HCEC 1CT (cell line): Measurements from ENCODE around the gene AP2A1.
"Not testable (repeated sequence)": the region's sequence is repeated elsewhere in the genome, so short reads cannot be mapped to it uniquely, and the experiment has no call there.

Source experiments
- DNase-seq: peaks from one replicate; pipeline ENCODE4 v3.0.0-alpha.2; 2017

Gene AP2A1

GRCh38 chr19:49766930-49767299, at the start of gene AP2A1:
Gene AP2A1, plus strand, starts transcription at chr19:49767001. Its CDS starts 133 bp downstream, at chr19:49767134.
- DNase-seq: no peak

- DNase-seq: no peak
Measured at GRCh38 chr19:49718511-49718910, 48.3 kb upstream of the AP2A1 start.

DNA sequence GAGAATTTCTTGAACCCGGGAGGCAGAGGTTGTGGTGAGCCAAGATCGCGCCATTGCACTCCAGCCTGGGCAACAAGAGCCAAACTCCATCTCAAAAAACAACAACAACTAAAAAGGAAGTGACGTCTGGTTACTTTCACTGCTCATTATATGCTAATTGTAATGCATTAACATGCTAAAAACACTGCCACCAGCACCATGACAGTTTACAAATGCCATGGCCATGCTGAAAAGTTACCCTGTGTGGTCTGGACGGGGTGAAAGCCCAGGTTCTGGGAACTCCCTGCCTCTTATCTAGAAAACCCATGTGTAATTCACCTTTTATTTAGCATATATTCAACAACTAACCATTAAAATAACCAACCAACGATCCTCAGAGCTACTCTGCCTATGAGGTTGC, 47.8 kb upstream of the AP2A1 start:
- no peak for DNase-seq

- DNase-seq: not testable (repeated sequence)
Measured at GRCh38 chr19:49719420-49719819, 47.4 kb upstream of the AP2A1 start.

- no peak for DNase-seq
Measured at GRCh38 chr19:49727217-49728030, 39.4 kb upstream of the AP2A1 start.

DNA sequence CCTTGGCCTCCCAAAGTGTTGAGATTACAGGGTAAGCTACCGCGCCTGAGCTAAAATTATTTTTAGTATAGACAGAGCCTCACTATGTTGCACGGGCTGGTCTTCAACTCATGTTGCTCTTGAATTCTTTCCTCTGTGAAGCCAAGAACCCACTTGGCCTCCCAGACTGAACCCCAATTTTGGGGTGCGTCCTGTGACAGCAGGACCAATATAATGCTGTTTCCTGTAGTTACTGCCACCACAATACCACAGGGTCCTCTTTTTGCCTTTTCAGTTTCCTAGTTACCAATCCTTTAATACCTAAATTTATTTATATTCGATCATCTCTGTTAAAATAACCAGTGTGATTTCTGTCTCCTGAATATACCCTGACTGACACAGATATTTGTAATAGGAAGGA, 36.6 kb upstream of the AP2A1 start:
- no peak for DNase-seq

DNA sequence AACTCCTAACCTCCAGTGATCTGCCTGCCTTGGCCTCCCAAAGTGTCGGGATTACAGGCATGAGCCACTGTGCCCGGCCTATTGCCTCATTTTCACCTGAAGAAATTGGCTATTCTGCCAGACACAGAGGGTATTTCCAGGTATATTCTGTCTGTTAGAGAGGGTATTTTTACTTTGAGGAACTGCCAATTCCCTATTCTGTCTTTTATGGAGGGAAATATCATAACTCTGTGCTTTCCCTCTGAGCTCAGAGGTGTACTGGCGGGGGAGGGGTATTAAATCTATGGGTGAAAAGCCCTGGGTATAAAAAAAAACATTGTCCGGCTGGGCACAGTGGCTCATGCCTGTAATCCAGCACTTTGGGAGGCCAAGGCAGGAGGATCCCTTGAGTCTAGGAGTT, 28.5 kb upstream of the AP2A1 start:
- no peak for DNase-seq

- no peak for DNase-seq
Measured at GRCh38 chr19:49739098-49739497, 27.7 kb upstream of the AP2A1 start.

GRCh38 chr19:49739933-49740332, 26.9 kb upstream of the AP2A1 start:
- no peak for DNase-seq

- peak; percentile 46 for DNase-seq
Measured at GRCh38 chr19:49741210-49741844, 25.5 kb upstream of the AP2A1 start.

GRCh38 chr19:49744946-49745381, 21.8 kb upstream of the AP2A1 start:
- DNase-seq: no peak

- no peak for DNase-seq
Measured at GRCh38 chr19:49746206-49746958, 20.4 kb upstream of the AP2A1 start.

- no peak for DNase-seq
Measured at GRCh38 chr19:49749055-49749716, 17.6 kb upstream of the AP2A1 start.

DNA sequence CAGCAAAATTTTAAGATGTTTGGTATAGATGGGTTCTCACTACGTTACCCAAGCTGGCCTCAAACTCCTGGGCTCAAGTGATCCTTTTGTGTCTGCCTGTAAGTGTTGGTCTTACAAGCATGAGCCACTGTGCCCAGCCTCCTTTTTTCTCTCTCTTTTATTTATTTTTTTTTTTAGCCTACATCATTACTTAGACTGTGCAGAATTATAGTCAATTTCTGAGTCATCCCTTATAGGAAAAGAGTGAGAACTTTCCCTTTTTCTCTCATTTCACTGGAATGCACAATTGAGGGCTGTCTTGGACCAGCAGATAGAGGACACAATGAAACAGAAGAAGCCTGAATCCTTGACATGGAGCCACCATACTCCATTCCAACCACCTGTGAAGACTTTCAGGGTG, 17.0 kb upstream of the AP2A1 start:
- DNase-seq: peak; percentile 15

DNA sequence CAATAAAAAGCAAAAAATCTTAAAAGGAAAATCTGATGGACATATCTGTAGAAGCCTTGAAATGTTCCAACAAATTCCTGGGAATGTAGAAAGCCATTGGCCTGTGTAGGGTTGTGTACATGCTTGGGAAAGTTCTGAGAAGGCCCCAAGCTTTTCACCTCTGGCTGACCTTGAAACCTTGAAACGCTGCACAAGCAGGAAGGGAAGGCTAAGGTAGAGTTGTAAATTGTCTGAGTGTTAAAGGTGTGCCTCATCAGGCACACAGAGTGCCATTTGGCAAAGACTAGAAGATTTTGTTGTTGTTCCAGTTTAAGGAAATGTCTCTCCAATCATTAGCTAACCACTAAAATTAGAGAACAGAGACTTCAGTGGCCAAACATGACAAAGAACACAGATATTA, 14.1 kb upstream of the AP2A1 start:
- DNase-seq: no peak

DNA sequence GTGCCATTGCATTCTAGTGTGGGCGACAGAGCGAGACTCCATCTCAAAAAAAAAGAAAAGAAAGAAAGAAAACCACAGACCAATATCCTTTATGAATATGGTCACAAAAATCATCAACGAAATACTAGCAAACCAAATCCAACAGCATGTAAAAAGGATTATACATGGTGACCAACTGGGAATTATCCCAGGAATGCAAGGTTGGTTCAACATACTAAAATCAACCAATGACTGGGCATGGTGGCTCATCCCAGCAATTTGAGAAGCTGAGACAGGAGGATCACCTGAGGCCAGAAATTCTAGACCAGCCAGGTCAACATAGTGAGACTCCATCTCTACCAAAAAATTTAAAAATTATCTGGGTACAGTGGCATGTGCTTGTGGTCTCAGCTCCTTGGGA, 10.8 kb upstream of the AP2A1 start:
- DNase-seq: no peak

GRCh38 chr19:49758292-49758691, 8.5 kb upstream of the AP2A1 start:
- DNase-seq: peak; percentile 15

- no peak for DNase-seq
Measured at GRCh38 chr19:49761249-49761624, 5.6 kb upstream of the AP2A1 start.

DNA sequence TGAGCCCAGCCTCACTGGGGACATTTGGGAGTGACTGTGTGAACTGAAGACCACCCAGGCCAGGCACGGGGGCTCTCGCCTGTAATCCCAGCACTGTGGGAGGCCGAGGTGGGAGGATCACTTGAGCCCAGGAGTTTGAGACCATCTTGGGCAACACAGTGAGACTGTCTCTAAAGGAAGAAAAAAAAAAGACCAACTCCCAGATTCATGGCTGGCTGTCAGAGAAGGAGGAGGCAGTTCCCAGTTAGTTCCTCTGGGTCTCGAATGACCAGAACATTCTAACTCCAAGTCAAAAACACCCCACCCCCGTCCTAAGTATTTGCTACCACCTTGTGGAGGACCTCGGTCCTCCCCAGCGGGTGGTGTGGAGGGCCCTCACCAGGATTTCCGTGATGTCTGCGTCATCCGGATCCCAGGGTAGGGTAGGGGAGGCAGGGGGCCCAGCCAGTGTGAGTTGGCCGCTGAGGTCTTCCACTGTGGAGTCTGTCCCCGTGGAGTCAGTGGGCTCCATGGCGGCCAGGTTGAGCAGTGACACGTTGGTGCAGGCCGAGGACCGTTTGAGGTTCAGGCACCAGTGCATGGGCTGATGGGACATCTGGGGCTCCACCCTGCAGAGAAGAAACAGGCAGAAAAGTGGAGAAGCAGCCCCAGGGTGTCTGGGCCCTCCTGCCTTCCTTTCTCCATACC, 5.0 kb upstream of the AP2A1 start:
- no peak for DNase-seq

DNA sequence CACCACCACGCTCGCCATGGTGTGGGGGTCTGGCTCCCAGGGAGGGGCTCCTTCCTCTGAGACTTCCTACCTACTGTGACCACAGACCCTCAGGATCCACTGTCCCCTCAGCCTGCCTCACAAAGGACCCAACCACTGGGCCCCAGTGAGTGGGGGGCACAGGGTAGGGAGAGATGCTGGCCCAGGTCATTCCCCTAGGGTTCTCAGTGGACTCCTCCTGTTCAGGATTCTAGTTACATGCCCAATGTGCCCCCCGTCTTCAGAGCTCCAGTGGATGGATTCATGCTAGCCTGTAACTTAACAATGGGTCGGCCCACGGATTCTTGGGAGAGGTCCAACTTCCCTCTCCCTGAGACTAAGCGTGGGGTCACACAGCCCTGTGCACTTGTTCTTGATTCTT, 3.6 kb upstream of the AP2A1 start, which contains the start of gene TSKS:
TSKS (minus strand) TSS at position 77 of the 400 bp plus-strand sequence; CDS start at position 18, 59 bp downstream.
- DNase-seq: no peak

- no peak for DNase-seq
Measured at GRCh38 chr19:49764341-49764740, 2.5 kb upstream of the AP2A1 start.
